NCI-H2107 treated with DMSO at 0.1 percent for 48 hours (cell line): ENCODE measurements around the gene SSX2.
"Not testable (repeated sequence)": the region's sequence is repeated elsewhere in the genome, so short reads cannot be mapped to it uniquely, and the experiment has no call there.

Source experiments
- DNase-seq: peaks from one replicate; lab custom pipeline; 2025; ENCODE audit not compliant: unreplicated experiment; lab: John Stamatoyannopoulos, UW

The SSX2 gene, protein sequence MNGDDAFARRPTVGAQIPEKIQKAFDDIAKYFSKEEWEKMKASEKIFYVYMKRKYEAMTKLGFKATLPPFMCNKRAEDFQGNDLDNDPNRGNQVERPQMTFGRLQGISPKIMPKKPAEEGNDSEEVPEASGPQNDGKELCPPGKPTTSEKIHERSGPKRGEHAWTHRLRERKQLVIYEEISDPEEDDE

DNA sequence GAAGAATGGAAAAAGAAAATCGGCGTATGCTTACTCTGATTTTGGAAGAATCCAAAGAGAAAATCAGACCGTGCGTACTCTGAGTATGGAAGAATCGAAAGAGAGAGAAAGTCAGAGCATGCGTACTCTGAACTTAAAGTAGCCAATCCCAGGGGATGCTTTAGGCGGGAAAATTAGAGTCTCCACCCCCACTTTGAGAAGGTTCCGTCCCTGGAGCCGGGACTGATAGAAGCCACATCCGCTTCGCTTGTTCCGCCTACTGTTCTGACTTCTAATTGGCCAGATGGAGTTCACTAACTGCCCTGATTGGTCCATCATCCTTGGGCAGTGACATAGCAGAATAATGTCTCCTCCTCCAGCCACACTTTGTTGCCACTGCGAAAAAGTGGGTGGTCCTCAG, at the start of gene SSX2:
Gene SSX2 (minus strand): TSS at position 101 of the 400 bp plus-strand sequence. CDS start 1,429 bp downstream, outside the sequence.
- not testable (repeated sequence) for DNase-seq

DNA sequence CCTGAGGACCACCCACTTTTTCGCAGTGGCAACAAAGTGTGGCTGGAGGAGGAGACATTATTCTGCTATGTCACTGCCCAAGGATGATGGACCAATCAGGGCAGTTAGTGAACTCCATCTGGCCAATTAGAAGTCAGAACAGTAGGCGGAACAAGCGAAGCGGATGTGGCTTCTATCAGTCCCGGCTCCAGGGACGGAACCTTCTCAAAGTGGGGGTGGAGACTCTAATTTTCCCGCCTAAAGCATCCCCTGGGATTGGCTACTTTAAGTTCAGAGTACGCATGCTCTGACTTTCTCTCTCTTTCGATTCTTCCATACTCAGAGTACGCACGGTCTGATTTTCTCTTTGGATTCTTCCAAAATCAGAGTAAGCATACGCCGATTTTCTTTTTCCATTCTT, 44.0 kb upstream of the SSX2 start, which contains the start of gene SSX2B:
Gene SSX2B (plus strand): TSS at position 301 of the 400 bp plus-strand sequence. CDS start 1,429 bp downstream, outside the sequence.
- DNase-seq, result not testable (repeated sequence)

DNA sequence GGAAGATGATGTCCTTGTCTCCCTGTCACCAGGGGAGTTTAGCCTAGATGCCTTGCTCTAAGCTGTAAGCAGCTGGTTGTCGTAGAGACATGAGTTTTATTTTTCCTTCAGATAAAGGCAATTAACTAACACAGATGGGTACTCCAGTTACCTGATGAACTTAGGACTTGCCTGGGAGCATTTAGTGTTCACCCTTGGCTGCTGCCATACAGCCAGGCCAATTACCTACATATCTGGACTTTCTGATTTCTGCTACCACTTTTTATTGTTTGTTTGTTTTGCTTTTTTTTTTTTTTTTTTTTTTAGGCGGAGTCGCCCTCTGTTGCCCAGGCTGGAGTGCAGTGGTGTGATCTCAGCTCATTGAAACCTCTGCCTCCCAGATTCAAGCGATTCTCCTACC, 14.9 kb downstream of the SSX2 start:
- DNase-seq, result not testable (repeated sequence)

DNA sequence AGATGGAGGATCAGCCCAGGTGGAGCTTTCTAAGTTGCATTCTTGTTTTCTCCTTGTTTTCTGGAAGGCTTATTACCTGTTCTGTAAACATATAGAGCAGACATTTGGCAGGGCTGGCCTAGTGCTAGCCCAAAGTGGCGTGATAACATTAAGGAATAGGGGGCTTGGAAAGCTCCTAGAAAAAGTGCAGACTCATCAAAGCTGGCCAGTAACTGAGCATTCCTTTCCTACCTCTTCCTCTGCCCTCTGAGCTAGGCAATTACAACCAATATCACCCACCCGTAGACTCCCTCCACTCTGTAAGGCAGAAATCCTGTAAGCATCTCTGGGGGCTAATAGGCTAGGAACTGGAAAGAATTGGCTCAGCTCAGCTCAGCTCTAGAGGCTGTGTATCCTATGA, 44.8 kb downstream of the SSX2 start:
- not testable (repeated sequence) for DNase-seq

DNA sequence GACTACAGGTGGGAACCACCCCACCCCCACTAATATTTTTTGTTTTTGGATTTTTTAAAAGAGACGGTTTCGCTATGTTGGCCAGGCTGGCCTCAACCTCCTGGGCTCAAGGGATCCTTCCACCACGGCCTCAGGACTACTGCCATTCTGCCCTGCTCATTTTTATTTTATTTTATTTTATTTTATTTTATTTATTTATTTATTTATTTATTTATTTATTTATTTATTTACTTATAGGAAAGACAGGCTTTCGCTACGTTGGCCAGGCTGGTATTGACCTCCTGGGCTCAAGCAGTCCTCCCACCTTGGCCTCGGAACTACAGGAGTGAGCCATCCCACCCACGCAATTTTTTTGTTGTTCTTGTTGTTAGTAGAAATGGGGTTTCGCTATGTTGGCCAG, 51.5 kb downstream of the SSX2 start:
- DNase-seq, result not testable (repeated sequence)

DNA sequence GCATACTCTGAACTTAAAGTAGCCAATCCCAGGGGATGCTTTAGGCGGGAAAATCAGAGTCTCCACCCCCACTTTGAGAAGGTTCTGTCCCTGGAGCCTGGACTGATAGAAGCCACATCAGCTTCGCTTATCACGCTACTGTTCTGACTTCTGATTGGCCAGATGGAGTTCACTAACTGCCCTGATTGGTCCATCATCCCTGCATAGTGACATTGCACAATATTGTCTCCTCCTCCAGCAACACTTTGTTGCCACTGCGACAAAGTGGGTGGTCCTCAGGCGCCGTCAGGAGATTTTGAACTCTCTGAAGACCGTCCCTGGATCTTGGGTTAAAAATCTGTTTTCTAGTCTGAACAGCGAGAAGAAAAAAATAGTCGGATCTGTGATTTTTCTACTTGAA, 52.2 kb downstream of the SSX2 start, which contains the start of gene SSX7:
Gene SSX7 (minus strand): TSS at position 101 of the 400 bp plus-strand sequence. CDS start 1,428 bp downstream, outside the sequence.
- DNase-seq, result not testable (repeated sequence)

DNA sequence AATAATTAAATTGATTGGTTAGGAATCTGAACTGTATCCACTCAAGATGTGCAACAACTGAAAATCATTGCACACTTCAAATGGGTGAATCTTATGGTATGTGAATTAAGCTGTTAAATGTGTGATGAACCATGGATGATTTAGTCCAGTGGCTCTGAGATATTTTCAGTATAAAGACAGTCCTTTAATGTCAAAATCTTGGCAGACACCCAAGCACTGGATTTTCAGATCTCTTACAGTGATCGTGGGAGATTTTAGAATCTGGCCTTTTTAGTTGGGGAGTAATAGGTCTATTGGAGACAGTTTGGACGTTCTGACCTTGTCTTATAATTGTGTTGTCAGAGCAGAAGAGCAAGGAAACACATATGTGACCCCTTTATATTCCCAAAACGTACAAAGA, 56.3 kb downstream of the SSX2 start:
- DNase-seq, result not testable (repeated sequence)

DNA sequence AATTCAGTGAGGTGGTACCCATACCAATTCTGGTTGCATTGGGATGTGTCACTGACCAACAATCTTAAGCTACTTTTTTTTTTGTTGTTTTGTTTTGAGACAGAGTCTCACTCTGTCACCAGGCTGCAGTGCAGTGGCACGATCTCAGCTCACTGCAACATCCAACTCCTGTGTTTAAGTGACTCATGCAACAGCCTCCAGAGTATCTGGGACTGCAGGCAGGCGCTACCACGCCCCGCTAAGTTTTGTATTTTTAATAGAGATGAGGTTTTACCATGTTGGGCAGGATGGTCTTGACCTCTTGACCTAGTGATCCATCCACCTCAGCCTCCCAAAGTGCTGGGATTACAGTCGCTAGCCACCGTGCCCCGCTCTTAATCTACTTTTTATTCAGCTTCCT, 58.0 kb downstream of the SSX2 start:
- DNase-seq, result not testable (repeated sequence)
